NCI-H524 treated with DMSO at 0.1 percent for 48 hours (cell line): ENCODE data around the gene EPS8.
"Not testable (repeated sequence)": the region's sequence is repeated elsewhere in the genome, so short reads cannot be mapped to it uniquely, and the experiment has no call there.

Experiments used
- DNase-seq: peaks from one replicate; lab custom pipeline; 2025; lab: John Stamatoyannopoulos, UW

Gene EPS8

GRCh38 chr12:15797818-15798217, 8.6 kb upstream of the EPS8 start:
- DNase-seq = no peak

- no peak for DNase-seq
Measured at GRCh38 chr12:15796493-15797141, 7.4 kb upstream of the EPS8 start.

- DNase-seq = no peak
Measured at GRCh38 chr12:15794836-15795235, 5.6 kb upstream of the EPS8 start.

- no peak for DNase-seq
Measured at GRCh38 chr12:15794196-15794595, 5.0 kb upstream of the EPS8 start.

GRCh38 chr12:15788233-15789219, 662 bp downstream of the EPS8 start:
- no peak for DNase-seq

GRCh38 chr12:15787778-15788177, 1.4 kb downstream of the EPS8 start:
- DNase-seq = no peak

- DNase-seq = no peak
Measured at GRCh38 chr12:15786772-15787171, 2.4 kb downstream of the EPS8 start.

- DNase-seq = no peak
Measured at GRCh38 chr12:15783288-15783687, 5.9 kb downstream of the EPS8 start.

- DNase-seq = no peak
Measured at GRCh38 chr12:15782667-15783066, 6.5 kb downstream of the EPS8 start.

GRCh38 chr12:15779925-15780324, 9.3 kb downstream of the EPS8 start:
- DNase-seq = no peak

GRCh38 chr12:15778126-15778525, 11.1 kb downstream of the EPS8 start:
- no peak for DNase-seq

GRCh38 chr12:15777355-15778012, 11.7 kb downstream of the EPS8 start:
- DNase-seq = no peak

GRCh38 chr12:15776532-15776931, 12.7 kb downstream of the EPS8 start:
- no peak for DNase-seq

GRCh38 chr12:15774819-15775218, 14.4 kb downstream of the EPS8 start:
- DNase-seq = no peak

- no peak for DNase-seq
Measured at GRCh38 chr12:15772405-15773018, 16.7 kb downstream of the EPS8 start.

- no peak for DNase-seq
Measured at GRCh38 chr12:15770581-15770980, 18.6 kb downstream of the EPS8 start.

GRCh38 chr12:15770021-15770420, 19.2 kb downstream of the EPS8 start:
- no peak for DNase-seq

GRCh38 chr12:15769586-15769985, 19.6 kb downstream of the EPS8 start:
- DNase-seq = no peak

GRCh38 chr12:15767301-15767700, 21.9 kb downstream of the EPS8 start:
- DNase-seq = no peak

- DNase-seq = no peak
Measured at GRCh38 chr12:15763328-15763727, 25.9 kb downstream of the EPS8 start.

GRCh38 chr12:15762162-15762561, 27.0 kb downstream of the EPS8 start:
- DNase-seq = not testable (repeated sequence)

GRCh38 chr12:15757553-15758255, 31.5 kb downstream of the EPS8 start:
- no peak for DNase-seq
